HG03045 (cell line): ENCODE results near the gene SESTD1.
"Not testable (repeated sequence)": the region's sequence is repeated elsewhere in the genome, so short reads cannot be mapped to it uniquely, and the experiment has no call there.

Source experiments
- ATAC-seq: cut with Tn5 transposase; IDR thresholded peaks from one replicate; pipeline ENCODE4 v1.9.1; 2021; ENCODE audit warnings: mild to moderate bottlenecking, moderate library complexity; ENCODE audit not compliant: unreplicated experiment

Gene SESTD1

DNA sequence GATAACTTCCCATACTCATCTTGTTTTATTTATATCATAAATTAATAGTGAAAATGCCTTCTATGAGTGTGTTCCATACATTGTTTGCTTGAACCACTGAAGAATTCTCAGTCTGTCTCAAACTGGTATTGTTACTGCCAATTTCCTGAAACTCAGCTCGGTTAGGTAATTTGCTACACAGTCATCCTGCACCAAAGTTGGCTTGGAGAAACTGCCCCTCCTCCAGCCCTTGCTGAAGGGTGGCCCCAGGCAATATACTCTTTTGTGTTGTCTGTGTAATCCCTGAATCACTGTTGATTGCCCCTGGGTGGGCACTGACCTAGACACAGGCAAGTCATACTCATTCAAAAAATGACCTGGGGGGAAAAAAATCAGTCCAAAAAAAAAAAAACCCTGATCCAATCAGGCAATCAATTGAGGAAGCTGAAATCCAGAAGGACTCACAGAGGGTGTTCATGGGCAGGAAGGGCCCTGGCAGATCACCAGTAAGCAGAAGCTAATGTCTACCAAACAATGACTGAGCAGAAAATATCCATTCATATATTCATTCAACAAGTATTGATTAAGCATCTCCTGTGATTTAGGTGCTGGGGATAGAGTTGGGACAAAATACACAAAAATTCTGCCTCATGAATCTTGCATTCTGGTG is 3.8 kb upstream of the SESTD1 start:
- peak; percentile 27 for ATAC-seq

DNA sequence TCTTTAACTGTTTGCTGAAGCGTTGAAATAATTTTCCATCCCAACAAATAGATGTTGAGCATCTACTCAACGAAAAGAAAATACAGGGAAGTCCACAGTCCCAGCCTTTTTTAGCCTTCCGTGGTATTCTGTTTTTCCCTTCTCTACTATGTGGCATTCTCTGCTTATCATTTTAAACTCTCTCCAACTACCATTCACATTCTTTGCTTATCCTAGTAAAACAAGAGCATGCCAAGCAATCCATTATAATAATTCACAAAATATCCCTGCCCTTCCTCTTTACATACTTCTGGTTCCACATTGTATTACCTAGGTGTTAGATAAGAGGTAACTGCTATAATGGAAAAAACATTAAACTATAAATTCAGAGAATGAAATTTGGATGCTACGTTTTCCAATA is 1.6 kb upstream of the SESTD1 start:
- no peak for ATAC-seq

- no peak for ATAC-seq
These were observed 464 bp upstream of the SESTD1 start for GRCh38 chr2:179265082-179265510.

DNA sequence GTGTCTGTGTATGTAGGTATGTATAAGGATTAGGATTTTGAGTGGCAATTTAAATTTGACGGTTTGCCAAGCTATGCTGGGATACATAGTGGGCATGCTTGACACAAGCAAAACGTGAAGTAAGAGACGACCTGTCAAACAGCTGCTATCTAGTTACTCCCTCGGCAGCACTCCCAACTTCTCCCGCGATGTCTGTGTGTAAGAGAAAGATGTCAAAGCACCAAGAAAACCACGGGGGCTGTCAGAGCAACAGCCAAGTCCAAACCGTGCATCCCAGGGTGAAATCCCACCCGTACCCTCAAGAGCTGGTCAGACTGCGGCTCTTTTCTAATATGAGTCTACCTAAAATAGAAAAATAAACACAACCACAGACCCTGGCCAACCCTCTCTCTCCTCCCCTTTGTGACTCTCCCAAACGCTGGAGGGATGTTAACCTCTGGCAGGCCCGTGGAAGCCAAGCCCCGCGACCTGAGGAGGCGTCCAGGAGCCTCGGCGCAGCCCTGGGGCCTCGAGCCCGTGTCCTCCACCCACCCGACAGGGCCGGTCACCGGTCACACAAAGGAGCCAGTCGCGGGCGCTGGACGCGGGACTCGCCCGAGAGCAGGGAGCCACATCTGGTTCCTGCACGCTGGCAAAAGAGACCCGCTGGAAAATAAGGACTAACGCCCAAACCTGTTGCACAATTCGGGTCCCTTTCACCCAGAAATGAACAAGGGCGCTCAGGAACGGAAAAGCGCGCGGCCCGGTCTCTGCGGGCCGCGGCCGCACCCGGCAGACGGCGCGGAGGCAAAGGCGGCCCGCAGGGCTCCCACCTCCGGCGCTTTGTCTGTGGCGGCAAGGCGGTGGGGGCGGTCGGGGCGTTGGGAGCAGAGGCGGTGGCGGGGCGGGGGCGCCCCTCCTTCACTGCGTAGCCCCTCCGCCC is 925 bp downstream of the SESTD1 start:
- peak; percentile 36 for ATAC-seq

GRCh38 chr2:179263015-179263414 is 1.6 kb downstream of the SESTD1 start:
- ATAC-seq, result no peak

GRCh38 chr2:179262077-179262660 is 2.5 kb downstream of the SESTD1 start:
- ATAC-seq, result no peak

GRCh38 chr2:179261151-179261825 is 3.3 kb downstream of the SESTD1 start:
- no peak for ATAC-seq

GRCh38 chr2:179260224-179260623 is 4.4 kb downstream of the SESTD1 start:
- ATAC-seq, result no peak

GRCh38 chr2:179255129-179255528 is 9.5 kb downstream of the SESTD1 start:
- ATAC-seq, result no peak

DNA sequence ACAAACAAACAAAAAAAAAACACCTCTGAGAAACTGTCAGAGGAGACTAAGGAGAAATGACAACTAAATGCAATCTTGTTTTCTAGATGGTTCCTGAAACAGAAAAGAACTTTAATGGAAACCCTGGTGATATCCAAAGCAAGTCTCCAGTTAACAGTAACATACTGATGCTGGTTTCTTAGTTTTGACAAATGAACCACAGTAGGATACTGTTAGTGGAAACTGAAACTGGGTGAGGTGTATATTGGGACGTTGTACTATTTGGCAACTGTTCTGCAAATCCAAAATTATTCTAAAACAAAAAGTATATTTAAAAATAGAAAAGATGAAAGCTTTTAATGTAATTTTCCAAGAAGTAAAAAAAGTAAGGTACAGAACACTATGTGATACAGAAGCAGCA is 11.4 kb downstream of the SESTD1 start:
- peak; percentile 71 for ATAC-seq

- no peak for ATAC-seq
These were observed 12.2 kb downstream of the SESTD1 start for GRCh38 chr2:179252423-179252822.

GRCh38 chr2:179251870-179252269 is 12.8 kb downstream of the SESTD1 start:
- ATAC-seq, result no peak

GRCh38 chr2:179250848-179251504 is 13.7 kb downstream of the SESTD1 start:
- peak; percentile 40 for ATAC-seq

GRCh38 chr2:179250095-179250494 is 14.5 kb downstream of the SESTD1 start:
- no peak for ATAC-seq

DNA sequence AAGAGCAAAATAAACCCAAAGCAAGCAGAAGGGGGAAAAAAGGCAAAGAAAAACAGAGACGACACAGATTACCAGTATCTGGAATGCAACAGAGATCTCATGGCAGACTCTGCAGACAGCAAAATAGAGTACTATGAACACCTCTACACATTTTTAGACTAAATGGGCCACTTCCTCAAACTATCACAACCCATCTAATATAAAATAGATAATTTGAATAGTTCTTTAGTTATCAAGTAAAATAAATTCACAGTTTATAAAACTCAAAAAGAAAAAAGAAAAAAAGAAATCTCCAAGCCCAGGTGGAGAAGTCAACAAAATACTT is 16.6 kb downstream of the SESTD1 start:
- ATAC-seq, result no peak

- no peak for ATAC-seq
These were observed 17.2 kb downstream of the SESTD1 start for GRCh38 chr2:179247318-179248023.

- ATAC-seq, result not testable (repeated sequence)
These were observed 18.8 kb downstream of the SESTD1 start for GRCh38 chr2:179245843-179246242.

DNA sequence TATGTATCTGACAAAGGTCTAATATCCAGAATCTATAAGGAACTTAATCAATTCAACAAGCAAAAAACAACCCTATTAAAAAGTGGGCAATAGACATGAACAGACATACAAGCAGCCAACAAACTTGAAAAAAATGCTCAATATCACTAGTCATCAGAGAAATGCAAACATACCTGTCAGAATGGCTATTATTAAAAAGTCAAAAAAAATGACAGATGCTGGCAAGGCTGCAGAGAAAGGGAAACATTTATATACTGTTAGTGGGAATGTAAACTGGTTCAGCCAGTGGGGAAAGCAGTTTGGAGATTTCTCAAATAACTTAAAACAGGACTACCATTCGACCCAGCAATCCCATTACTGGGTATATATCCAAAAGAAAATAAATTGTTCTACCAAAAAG is 21.6 kb downstream of the SESTD1 start:
- ATAC-seq, result no peak

GRCh38 chr2:179240481-179241451 is 23.9 kb downstream of the SESTD1 start:
- ATAC-seq, result no peak
